GM21619 (cell line): ENCODE data around the gene TGFBR2.

Experiments used
- ATAC-seq: cut with Tn5 transposase; IDR thresholded peaks from one replicate; pipeline ENCODE4 v1.9.1; 2021; ENCODE audit not compliant: unreplicated experiment

The TGFBR2 gene

DNA sequence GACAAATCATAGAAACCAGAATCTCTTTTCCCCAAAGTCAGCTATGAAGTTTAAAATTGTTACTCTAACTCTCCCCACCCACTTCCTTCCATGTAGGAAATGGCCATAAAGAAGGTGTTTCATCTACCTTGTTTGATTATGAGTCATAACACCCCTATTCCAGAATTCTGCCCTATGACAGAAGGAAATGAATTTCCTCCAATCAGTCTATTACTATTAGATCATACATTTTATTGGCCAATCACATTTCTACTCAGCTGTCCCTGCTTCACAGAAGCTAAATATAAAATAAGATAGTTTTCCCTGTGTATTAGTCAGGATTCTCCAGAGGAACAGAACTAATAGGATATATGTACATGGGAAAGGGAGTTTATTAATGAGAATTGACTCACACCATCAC, 102.1 kb downstream of the TGFBR2 start:
- ATAC-seq: no peak

DNA sequence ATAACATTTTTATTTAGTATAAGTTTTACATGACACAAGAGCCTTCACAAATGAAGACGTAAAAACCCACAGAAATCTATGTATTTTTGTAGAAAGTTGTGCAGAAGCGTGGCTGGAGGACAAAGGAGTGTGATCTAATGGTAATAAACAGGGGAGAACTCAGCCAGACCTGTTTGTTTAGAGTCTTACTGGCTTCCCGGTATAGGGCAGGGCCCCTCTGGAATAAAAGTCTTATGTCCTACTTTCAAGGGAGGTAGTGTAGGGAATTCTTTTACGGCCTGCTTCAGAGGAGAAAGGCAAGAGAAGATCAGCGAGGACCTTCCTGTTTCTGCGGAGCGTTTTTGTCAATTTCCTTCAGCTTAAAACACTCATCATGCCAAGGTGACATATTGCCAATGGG, 103.6 kb downstream of the TGFBR2 start:
- no peak for ATAC-seq

DNA sequence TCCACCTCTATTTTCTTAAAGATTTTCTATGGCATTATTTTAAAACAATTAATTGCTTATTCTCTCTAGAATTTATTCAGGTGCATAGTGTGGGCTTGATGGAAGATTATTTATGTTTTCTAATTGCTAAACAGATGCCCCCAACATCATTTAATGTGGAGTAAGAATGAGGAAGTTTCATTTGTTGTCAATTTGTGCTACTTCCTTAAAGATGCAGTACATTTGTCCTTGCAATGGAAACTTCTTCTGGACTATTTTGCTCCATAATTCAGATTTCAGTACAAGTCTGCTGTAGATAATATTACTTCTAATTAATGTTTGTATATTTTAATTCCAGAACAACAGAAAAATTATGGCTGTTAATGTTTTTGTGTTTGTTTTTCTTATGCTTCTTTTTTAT, 104.8 kb downstream of the TGFBR2 start:
- no peak for ATAC-seq

DNA sequence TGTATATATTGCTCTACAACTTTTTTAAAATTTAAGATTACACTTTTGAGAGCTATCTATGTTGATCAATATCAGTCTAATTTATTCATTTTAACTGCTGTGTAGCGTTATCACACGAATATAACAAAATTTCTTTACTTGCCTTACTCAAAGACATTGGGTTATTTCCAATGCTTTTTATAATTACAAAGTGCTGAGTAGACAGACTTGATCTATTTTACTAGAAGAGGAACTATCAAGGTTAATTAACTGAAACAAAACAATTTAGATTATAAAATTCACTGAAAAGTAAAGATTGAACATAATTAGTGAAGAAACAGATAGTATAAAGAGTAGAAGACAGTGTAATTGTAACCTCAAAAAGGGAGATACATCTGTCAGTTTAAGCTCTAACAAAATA, 105.5 kb downstream of the TGFBR2 start:
- no peak for ATAC-seq

DNA sequence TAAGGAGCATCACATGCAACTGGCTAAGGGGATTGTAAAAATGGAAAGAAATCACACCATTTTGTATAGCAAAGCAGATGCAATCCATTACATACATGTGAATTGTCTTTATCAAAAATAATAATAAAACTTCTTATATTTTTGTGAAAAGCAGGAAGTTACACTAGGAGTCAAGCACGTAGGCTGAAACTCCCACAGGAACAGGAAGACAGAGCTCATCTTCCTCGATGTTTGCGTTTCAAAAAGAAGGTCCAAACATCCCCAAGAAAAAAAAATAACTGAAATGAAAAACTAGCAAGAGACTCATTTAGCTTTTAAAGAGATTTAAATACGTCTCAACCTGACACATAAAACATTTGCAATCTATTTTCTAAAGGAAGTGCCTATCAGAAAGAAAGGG, 106.6 kb downstream of the TGFBR2 start:
- ATAC-seq: no peak

DNA sequence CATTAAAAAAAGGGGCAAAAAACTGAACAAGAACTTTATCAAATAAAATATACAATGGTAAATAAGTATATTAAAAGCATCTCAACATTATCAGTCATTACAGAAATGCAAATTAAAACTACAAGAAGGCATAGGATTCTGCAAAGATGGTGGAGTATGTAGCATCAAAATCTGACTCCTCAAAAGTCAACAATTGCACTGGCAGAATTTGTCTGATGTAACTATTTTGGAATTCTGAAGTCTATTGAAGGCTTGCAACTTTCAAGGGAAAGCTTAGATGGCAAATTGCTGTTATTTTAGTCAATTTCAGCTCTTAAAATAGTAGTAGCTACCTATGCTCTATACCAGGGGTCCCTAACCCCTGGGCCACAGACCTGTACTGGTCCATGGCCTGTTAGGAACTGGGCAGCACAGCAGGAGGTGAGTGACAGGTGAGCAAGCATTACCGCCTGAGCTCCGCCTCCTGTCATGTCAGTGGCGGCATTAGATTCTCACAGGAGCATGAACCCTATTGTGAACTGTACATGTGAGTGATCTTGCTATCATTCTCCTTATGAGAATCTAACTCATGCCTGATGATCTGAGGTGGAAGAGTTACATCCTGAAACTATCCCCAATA, 107.6 kb downstream of the TGFBR2 start:
- no peak for ATAC-seq

DNA sequence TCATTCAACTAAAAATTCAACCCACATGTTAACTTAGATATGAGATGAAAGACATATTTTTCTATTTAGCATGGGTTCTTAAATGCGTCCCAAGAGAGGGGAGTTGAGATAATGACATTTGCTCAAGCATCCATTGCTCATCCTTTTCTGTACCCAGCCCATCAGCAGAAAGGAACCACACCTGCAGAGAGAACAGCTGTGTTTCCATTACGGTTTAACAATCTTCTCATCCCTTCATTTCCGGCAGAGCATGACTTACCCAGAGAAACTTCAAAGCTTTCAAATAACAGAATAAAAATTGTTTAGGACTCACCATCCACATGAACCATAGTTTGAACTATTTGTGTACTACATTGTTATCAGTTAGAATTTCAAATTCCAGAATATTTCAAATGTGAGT, 113.1 kb downstream of the TGFBR2 start:
- ATAC-seq: no peak

DNA sequence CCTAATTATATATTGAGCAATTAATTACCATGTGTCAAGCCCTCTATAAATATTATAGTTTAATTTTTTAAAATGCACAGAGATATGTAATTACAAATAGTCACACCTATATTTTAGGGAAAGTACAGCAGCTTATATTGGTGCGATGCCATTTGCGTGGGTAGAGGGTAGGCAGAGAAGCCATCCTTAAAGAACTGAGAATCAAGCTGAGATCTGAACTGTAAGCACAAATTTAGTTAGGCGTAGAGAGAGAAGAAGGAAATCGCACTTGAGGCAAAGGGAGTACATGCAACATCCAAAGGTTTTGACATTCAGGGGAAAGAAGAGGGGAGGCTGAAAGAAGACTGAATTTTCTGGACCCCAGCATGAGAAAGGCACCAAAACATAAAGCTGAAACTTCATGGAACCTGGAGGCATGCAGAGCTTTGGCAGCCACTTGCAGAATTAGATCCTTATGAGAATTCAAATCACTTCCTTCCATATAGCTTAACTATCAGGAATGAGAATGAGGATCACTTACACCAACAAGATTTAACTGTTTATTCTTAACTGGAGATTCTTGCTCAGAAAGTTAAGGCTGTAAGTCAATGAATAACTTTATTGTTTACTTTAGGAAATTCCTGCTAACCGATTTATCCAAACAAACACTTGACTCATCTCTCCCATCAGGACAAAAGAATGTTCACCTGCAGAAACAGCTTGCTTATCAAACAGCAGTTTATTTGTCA, 114.3 kb downstream of the TGFBR2 start:
- ATAC-seq: no peak

DNA sequence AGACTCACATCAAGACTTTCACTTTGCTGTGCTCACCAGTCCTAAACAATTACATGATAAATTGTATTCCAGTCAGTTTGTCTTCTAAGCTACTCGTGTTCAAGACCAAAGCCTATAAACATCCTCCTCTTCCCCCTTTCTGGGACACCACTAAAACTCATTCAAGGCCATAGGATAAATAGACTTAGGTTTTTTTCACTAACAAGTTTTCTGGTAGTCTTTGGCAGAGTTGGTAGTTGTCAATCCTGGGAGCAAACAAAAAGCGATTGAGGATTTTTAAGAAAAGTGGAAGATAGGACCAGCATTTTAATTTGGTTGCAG, 114.9 kb downstream of the TGFBR2 start:
- ATAC-seq: no peak

DNA sequence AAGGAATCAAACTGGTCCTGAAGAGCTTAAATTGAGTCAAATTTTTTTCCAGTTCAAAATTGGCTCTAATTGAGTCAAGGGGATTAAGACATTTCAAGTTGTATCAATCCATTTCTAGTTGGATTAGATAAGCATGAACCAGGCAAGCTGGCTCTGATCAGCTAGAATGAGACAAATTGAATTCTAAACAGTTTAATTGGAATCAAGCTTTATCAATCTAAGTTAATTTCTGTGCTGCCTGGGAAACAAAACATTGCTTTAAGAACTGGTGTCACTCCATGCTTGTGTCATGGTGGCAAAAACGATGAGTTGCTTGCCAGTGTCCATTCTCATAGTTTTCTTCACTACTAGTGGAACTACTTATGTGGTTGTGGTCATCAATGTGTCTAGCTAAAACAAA, 116.8 kb downstream of the TGFBR2 start:
- ATAC-seq: no peak

DNA sequence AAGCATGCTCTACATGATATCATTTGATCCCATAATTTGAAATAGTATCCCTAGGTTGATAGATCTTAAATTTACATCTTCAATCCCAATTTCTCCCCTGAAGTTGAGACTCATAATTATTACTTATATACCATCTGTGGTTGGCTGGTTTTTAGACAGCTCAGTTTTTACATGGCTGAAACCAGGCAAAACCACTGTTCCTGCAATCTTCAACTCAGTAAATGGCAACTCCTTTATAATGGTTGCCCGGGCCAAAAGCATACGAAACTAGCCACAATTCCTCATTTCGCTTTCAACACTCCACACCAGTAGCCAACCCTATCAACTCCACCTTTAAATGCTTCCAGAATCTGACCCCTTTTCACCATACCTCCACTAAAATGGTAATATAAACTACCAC, 118.5 kb downstream of the TGFBR2 start:
- ATAC-seq: no peak

DNA sequence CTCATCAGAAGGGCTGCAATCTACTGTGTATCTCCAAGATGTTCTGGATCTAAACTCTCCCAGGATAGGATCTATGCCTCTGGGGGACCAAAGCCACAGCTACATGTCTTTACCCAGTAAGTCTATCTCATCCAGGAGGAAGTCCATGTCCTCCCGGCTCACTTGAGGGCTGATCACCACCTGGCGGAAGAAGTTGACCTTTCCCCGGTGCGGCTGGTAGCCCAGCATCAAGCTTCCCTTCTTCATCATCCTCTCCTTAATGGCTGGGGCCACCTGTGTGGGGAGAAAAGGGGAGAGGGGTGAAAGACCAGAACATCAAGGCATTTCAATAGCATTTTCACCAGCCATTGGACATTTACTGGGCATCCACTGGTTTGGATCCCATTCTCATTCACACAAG, 121.7 kb downstream of the TGFBR2 start:
- ATAC-seq: no peak

DNA sequence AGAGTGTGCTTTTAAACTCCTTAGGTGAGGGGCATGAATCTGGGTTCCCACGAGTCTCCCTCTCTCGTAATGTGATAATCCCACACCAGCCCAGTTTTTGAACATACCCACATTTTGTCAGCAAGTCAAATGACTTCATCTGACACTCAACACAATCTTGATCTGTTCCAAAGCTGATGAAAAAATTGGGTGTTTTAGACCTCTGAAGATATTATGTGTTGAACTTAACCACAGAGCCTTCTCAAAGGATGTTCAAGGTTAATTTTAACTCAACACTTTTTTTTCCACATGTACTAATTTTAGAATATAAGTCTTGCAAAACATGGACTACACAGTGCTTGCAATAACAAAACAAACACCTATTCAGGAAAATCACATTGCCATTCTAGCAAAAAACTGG, 123.1 kb downstream of the TGFBR2 start:
- ATAC-seq: no peak

DNA sequence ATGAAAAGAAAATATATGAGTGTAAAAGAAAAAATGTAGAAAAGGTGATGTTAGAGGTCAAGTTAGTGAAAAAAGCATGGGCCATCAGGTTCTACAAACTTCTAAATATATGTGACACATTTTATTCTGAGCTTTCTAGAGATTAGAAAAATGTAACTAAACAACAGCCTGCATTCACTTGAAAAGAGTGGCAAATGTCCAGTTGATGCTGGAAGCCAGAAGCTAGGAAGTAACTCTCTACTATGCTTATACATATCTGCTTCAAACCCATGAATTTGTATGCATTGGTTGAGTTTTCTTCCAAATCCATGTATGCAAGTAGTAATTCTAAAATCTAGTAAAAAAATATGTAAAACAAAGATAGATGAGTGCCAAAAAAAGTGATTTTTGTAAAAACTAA, 123.5 kb downstream of the TGFBR2 start:
- no peak for ATAC-seq

DNA sequence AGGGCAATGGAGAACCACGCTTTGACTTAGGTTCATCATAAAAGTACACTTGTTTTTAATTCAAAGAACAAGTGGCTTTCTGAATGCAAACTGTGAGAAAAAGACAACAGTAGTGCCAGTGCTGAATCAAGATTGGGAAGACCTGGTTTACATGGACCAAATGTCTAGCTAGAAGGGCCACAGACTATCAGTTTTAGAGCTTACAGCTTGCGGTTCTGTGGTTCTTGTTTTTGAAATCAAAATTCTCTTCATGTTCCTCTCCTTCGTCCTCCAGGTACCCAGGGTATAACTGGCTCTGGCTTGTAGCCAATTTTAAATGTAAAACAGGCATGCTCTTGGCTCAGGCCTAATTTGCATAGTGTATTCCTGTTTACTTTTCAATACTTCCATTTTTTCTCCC, 124.6 kb downstream of the TGFBR2 start:
- ATAC-seq: no peak

DNA sequence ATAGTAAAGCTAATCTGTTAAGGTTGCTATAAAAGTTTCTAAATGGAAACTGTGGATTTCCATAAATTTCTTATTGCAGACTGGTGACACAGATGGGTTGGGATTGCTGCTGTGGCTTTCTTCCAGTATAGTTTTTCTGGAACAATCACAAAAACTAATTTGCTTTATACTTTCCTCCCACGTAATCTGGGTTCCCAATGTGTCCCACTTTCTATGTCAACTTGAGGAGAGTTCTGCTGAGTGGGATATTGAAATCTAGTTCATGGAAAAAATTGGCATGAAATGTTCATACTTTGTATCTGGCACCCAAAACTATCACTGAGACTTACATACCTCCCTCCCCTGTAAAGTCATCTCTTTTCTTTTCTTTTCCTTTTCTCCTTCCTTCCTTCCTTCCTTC, 126.8 kb downstream of the TGFBR2 start:
- no peak for ATAC-seq

DNA sequence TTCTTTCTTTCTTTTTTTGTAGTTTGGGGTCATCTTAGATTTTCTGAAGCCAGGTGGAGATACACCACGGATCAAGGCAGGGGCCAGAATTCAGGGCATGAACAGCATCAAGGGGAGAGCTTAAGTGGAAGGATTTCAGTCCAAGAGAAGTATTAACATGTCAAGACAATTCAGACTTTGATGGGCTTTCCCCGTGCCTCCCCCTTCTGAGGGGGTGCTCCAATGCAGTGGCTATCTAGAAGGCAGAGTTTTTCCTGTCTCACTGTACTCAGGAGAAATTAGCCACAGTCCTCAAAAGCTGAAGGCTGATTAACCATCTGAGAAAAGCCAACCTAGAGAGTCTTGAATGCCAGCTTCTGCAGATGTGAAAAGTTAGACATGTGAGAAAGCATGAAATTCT, 127.3 kb downstream of the TGFBR2 start:
- no peak for ATAC-seq

DNA sequence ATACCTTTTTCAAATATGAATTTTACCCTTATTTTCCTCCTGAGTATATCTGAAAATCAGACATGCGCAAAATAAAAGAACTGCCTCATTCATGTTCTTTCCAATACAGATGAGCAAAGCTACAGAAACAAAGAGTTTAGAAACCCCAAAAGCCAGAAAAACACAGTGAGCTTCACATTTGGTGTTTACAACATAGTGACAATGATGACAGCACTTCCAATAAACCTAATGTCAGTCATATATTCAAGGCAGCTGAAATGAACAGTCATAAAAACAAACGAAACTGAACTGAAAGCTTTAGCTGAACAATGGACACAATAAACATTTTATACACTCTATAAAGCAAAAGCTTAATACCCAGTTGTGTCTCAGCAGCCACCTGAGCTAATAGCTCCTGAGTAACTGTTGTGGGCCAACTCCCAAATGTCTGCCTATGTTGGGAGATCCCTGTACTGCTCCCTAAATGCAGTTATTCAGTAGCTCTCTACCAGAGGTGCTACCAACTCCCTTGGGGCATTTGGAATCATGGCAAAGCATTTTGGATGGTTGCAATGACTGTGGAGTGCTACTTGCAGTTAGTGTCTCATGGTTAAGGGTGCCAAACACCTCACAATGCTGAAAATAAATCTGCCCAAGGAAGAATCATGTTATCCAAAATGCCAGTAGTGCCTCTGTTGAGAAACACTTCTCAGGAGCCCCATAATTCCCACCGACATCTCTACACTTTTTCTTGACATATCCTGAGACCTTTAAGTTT, 131.5 kb downstream of the TGFBR2 start:
- ATAC-seq: no peak

DNA sequence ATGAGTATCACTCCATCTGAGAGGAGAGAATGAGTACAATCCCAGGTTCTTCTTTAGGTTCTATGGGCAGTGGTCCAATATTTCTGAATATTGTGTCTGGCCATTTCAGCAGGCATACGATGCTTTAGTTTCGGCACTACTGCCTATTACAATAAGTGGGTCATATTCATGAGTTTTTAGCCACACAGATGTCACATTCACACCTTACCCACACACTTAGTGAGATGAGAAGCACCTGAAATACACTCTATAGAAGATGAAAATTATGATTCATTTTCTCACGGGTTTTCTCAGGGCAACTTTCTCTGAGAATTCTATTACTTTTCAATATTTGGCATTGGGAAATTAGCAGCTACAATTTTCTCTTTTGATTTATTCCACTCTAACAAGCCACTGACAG, 132.2 kb downstream of the TGFBR2 start:
- no peak for ATAC-seq

DNA sequence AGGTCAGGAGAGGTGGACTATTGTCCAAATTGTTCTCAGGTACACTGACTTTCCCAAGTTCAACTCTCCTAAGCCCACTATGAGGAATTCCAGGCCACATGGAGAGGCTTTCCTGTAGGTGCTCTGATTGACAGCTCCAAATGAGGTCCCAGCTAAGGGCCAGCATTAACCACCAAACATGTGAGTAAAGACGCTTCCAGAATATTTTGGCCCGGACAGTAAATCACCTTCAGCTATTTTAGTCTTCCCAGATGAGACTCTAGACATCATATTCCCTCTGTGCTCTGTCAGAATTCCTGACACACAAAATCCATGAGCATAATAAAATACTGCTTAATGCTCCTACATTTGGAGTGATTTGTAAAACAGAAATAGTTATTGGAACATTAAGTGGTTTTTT, 135.5 kb downstream of the TGFBR2 start:
- ATAC-seq: no peak

DNA sequence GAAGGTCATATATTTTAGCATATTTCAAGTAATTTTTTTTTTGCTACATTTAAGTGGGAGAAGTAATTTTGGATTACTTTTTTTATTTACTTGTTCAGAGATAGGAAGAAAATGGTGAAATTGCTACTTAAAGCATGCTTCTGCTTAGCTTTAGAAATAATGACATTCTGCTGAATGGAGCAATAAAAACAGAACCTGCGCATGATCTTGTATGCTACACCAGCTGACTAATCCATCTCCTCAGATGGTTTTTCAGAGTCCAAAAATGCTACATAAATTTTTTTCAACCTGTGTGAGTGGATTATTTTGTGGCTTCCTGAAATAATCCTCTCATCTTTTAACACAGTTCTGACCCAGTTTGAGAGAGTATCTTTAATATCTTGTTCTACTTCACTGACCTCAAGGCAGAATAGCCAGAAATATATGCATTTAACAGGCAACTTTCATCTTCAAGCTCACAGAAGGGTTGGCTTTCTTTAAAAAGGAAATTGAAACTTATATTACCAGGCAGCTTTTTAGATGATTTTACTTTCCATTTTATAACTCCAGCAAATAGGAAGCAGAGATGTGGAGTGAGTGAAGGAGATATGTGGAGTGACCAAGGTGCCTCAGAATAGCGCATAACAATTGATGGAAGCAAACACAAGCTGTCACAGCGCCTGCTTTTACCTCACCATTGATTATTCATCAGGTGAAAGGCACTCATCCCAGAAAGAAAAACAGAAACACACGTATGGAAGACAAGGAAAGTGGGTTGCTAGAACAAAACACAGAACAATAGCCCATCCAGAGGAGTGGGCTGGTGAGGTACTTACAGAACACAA, 136.6 kb downstream of the TGFBR2 start:
- ATAC-seq: no peak
